H9 (cell line): Measurements from ENCODE around the gene EBPL. TPM values are rescaled to one million over a fixed set of nuclear protein-coding genes. Genes with fewer than 3 reads are reported as not detected.

ENCODE experiments used
- DNase-seq: peaks from one replicate; pipeline ENCODE4 v3.0.0-alpha.2; 2017
- H2AFZ ChIP-seq: one replicate; pipeline ENCODE4 v1.6.1; 2013; ENCODE audit warnings: mild to moderate bottlenecking, low read length, control low read depth, moderate library complexity
- H2AK5ac ChIP-seq: 2 replicates; pipeline ENCODE4 v1.6.1; 2013; ENCODE audit warnings: low read length, control low read depth, mixed read lengths; ENCODE audit not compliant: insufficient read length
- H2BK120ac ChIP-seq: one replicate; pipeline ENCODE4 v1.6.1; 2013; ENCODE audit warnings: low read depth, mild to moderate bottlenecking, low read length, control low read depth, inconsistent platforms; ENCODE audit not compliant: poor library complexity, severe bottlenecking
- H2BK12ac ChIP-seq: 2 replicates; pipeline ENCODE4 v1.6.1; 2013; ENCODE audit warnings: low read length, control low read depth, mixed read lengths, low read depth; ENCODE audit not compliant: insufficient read length
- H2BK15ac ChIP-seq: 2 replicates; pipeline ENCODE4 v1.6.1; 2013; ENCODE audit warnings: low read depth, low read length, control low read depth
- H2BK20ac ChIP-seq: one replicate; pipeline ENCODE4 v1.6.1; 2013; ENCODE audit warnings: low read depth, mild to moderate bottlenecking, low read length, control low read depth, inconsistent platforms; ENCODE audit not compliant: poor library complexity, severe bottlenecking
- H2BK5ac ChIP-seq: 2 replicates; pipeline ENCODE4 v1.6.1; 2013; ENCODE audit warnings: low read length, control low read depth, mixed read lengths; ENCODE audit not compliant: insufficient read length
- H3K14ac ChIP-seq: 2 replicates; pipeline ENCODE4 v1.6.1; 2013; ENCODE audit warnings: low read length, control low read depth; ENCODE audit not compliant: insufficient read depth
- H3K18ac ChIP-seq: 2 replicates; pipeline ENCODE4 v1.6.1; 2013; ENCODE audit warnings: low read depth, mild to moderate bottlenecking, mixed read lengths, low read length, control low read depth; ENCODE audit not compliant: insufficient read length
- H3K23ac ChIP-seq: 2 replicates; pipeline ENCODE4 v1.6.1; 2013; ENCODE audit warnings: low read length, control low read depth, mixed read lengths, low read depth; ENCODE audit not compliant: insufficient read length
- H3K23me2 ChIP-seq: 2 replicates; pipeline ENCODE4 v1.6.1; 2013; ENCODE audit warnings: low read depth, mild to moderate bottlenecking, mixed read lengths, low read length, control low read depth; ENCODE audit not compliant: insufficient read length, poor library complexity, severe bottlenecking
- H3K27ac ChIP-seq: 2 replicates; pipeline ENCODE4 v1.5.1; 2013; ENCODE audit warnings: low read length, control low read depth, mixed read lengths, low read depth; ENCODE audit not compliant: insufficient read length
- H3K27me3 ChIP-seq: 2 replicates; pipeline ENCODE4 v1.6.1; 2013; ENCODE audit warnings: low read length, control low read depth, inconsistent platforms; ENCODE audit not compliant: insufficient read depth
- H3K4ac ChIP-seq: 2 replicates; pipeline ENCODE4 v1.6.1; 2013; ENCODE audit warnings: low read depth, mild to moderate bottlenecking, control low read depth, inconsistent platforms, low read length, moderate library complexity
- H3K4me1 ChIP-seq: 2 replicates; pipeline ENCODE4 v1.6.1; 2013; ENCODE audit warnings: low read length, control low read depth, inconsistent platforms; ENCODE audit not compliant: insufficient read depth
- H3K4me2 ChIP-seq: 2 replicates; pipeline ENCODE4 v1.6.1; 2013; ENCODE audit warnings: low read length, control low read depth, mixed read lengths; ENCODE audit not compliant: insufficient read length, insufficient read depth
- H3K56ac ChIP-seq: 2 replicates; pipeline ENCODE4 v1.6.1; 2013; ENCODE audit warnings: low read depth, mild to moderate bottlenecking, mixed read lengths, low read length, control low read depth; ENCODE audit not compliant: insufficient read length
- H3K79me1 ChIP-seq: 2 replicates; pipeline ENCODE4 v1.6.1; 2013; ENCODE audit warnings: low read depth, mild to moderate bottlenecking, moderate library complexity, low read length, control low read depth, inconsistent platforms; ENCODE audit not compliant: insufficient read depth, poor library complexity, severe bottlenecking
- H3K79me2 ChIP-seq: 2 replicates; pipeline ENCODE4 v1.6.1; 2013; ENCODE audit warnings: low read length, control low read depth, inconsistent platforms; ENCODE audit not compliant: insufficient read depth
- H3K9ac ChIP-seq: 2 replicates; pipeline ENCODE4 v1.6.1; 2013; ENCODE audit warnings: low read length, control low read depth, mixed read lengths; ENCODE audit not compliant: insufficient read length; ENCODE audit errors: extremely low read depth
- H3K9me3 ChIP-seq: one replicate; pipeline ENCODE4 v1.6.1; 2013; ENCODE audit warnings: low read depth, low read length, inconsistent platforms; ENCODE audit not compliant: control insufficient read depth
- H3T11ph ChIP-seq: one replicate; pipeline ENCODE4 v1.6.1; 2013; ENCODE audit warnings: mild to moderate bottlenecking, low read length, control low read depth, inconsistent platforms
- H4K20me1 ChIP-seq: one replicate; pipeline ENCODE4 v1.6.1; 2013; ENCODE audit not compliant: control insufficient read depth, insufficient read length, insufficient read depth
- H4K5ac ChIP-seq: 2 replicates; pipeline ENCODE4 v1.6.1; 2013; ENCODE audit warnings: low read depth, mild to moderate bottlenecking, mixed read lengths, low read length, control low read depth; ENCODE audit not compliant: insufficient read length
- H4K8ac ChIP-seq: replicated peaks from 2 replicates; pipeline ENCODE4 v1.6.1; 2013; ENCODE audit warnings: low read length, control low read depth, mixed read lengths, low read depth; ENCODE audit not compliant: insufficient read length
- H4K91ac ChIP-seq: 2 replicates; pipeline ENCODE4 v1.6.1; 2013; ENCODE audit warnings: low read depth, mild to moderate bottlenecking, moderate library complexity, mixed read lengths, low read length, control low read depth; ENCODE audit not compliant: insufficient read length
- H3K27ac Mint-ChIP-seq, 3 experiments: 2 replicates in 2 of 3; 3 replicates in 1 of 3; pipeline ENCODE4 v1.8.0; 2020 to 2021; ENCODE audit warnings: mixed read lengths in 3 of 3, mild to moderate bottlenecking in 1 of 3, moderate library complexity in 1 of 3
- H3K27me3 Mint-ChIP-seq: 2 replicates; pipeline ENCODE4 v1.8.0; 2021; ENCODE audit warnings: low read depth, mild to moderate bottlenecking, moderate library complexity, mixed read lengths
- H3K36me3 Mint-ChIP-seq, 3 experiments: 2 replicates in 2 of 3; 3 replicates in 1 of 3; pipeline ENCODE4 v1.8.0; 2020 to 2021; ENCODE audit warnings: low read depth in 3 of 3, mixed read lengths in 3 of 3; ENCODE audit not compliant: insufficient read depth in 1 of 3
- H3K4me1 Mint-ChIP-seq, 2 experiments: 2 replicates each; pipeline ENCODE4 v1.8.0; 2020; ENCODE audit warnings: mixed read lengths in 2 of 2
- H3K4me3 Mint-ChIP-seq, 2 experiments: 2 replicates in 1 of 2; 3 replicates in 1 of 2; pipeline ENCODE4 v1.8.0; 2020 to 2021; ENCODE audit warnings: mild to moderate bottlenecking in 2 of 2, mixed read lengths in 2 of 2, moderate library complexity in 1 of 2
- H3K9me3 Mint-ChIP-seq, 2 experiments: 2 replicates in 1 of 2; 3 replicates in 1 of 2; pipeline ENCODE4 v1.8.0; 2020; ENCODE audit warnings: mild to moderate bottlenecking in 2 of 2, mixed read lengths in 2 of 2, moderate library complexity in 1 of 2
- CTCF ChIP-seq: fragments of 200-600 bp; sonication (generic); conservative IDR thresholded peaks from 3 replicates; pipeline ENCODE4 v1.8.0; 2021; ENCODE audit warnings: antibody characterized with exemption, mild to moderate bottlenecking
- WGBS: extraction: QIAGEN DNeasy Blood & Tissue Kit; methylation state at CpG from one replicate; pipeline ENCODE4 v1.1.7; 2013; ENCODE audit warnings: missing lambda C conversion rate, low lambda C conversion rate, mixed read lengths; ENCODE audit not compliant: insufficient read length; ENCODE audit errors: extremely low coverage; 5-methylcytosine and 5-hydroxymethylcytosine counted together
- total RNA-seq: library from RNA; stranded (reverse); gene quantifications from 2 replicates; pipeline ENCODE4 v1.2.1, GENCODE V29; 2021

Gene EBPL
- total RNA-seq, 1 experiment from 2014 or later, result 65.9 TPM

GRCh38 chr13:49693877-49694276, 2.6 kb upstream of the EBPL start:
- Histone ChIP-seq H2BK15ac (no peak overlapping the region), H2BK12ac (no peak overlapping the region), H3K9ac (no peak overlapping the region), H4K91ac (no peak overlapping the region), H3K27ac (no peak overlapping the region), H3K4ac (no peak overlapping the region), H4K8ac (no peak overlapping the region), H3K9me3 (no peaks in the 10 kb centered on the region), H3K23me2 (no peaks in the 10 kb centered on the region), H2BK120ac (no peak overlapping the region), H3K79me1 (no peaks in the 10 kb centered on the region), H3K18ac (no peak overlapping the region), H3K4me2 (no peak overlapping the region), H4K20me1 (no peaks in the 10 kb centered on the region), H3K56ac (no peak overlapping the region), H4K5ac (no peak overlapping the region), H3K14ac (no peak overlapping the region), H3K23ac (no peak overlapping the region), H2BK20ac (no peak overlapping the region), H2BK5ac (no peak overlapping the region), H2AK5ac (no peak overlapping the region), H3T11ph (no peak overlapping the region), H3K27me3 (no peaks in the 10 kb centered on the region), H3K79me2 (peaks cover 5% of the 10 kb centered on the region; the same call in 1 of the 2 replicates), H2AFZ (no peak overlapping the region), H3K4me1 (peaks cover 4% of the 10 kb centered on the region; the same call in 1 of the 2 replicates)
- Mint-ChIP-seq H3K27ac (no peak overlapping the region; a peak in 1 of 7 replicates), H3K4me1 (peaks cover 16 to 21% of the 10 kb centered on the region in 2 experiments), H3K9me3 (no peaks in the 10 kb centered on the region; a peak in 1 of 5 replicates), H3K4me3 (no peak overlapping the region), H3K27me3 (no peaks in the 10 kb centered on the region; the same call in 1 of the 2 replicates), H3K36me3 (peaks cover 8 to 17% (median 10%) of the 10 kb centered on the region in 3 experiments; a peak in 5 of 7 replicates)
- no peak for TF ChIP-seq CTCF
- DNase-seq, result no peak
- WGBS, result no CpG with 5 or more reads among the region's 3 CpGs
